ENCODE data around the gene WNT11. TPM values are rescaled to one million over a fixed set of nuclear protein-coding genes. Genes with fewer than 3 reads are reported as not detected.

WNT11 gene
- total RNA-seq, 1 donor from 2014 or later = not detected

GRCh38 chr11:76177250-76177686 is 29.0 kb downstream of the WNT11 start:
- Histone ChIP-seq H3K4me3 (ENCODE audit: low read depth, low read length) (no peak overlapping the region), H3K36me3 (ENCODE audit: control insufficient read depth, insufficient read depth, low read length) (no peaks in the 10 kb centered on the region), H3K27me3 (ENCODE audit: control insufficient read depth, insufficient read depth, low read length) (no peaks in the 10 kb centered on the region)
- TF ChIP-seq CTCF (IDR thresholded peaks at IDR 0.05; ENCODE audit: insufficient read depth, low read length, severe bottlenecking) = no peak
- DNase-seq (ENCODE audit: low read depth) (no peak), FAIRE-seq (peak; percentile 23)

- TF ChIP-seq CTCF (IDR thresholded peaks at IDR 0.05; ENCODE audit: insufficient read depth, low read length, severe bottlenecking) = no peak
- H3K4me3 ChIP-seq (ENCODE audit: low read depth, low read length) = no peak overlapping the region
- FAIRE-seq (no peak), DNase-seq (ENCODE audit: low read depth) (no peak)
- H3K36me3 ChIP-seq (ENCODE audit: control insufficient read depth, insufficient read depth, low read length) = no peaks in the 10 kb centered on the region
- no peaks in the 10 kb centered on the region for H3K27me3 ChIP-seq (ENCODE audit: control insufficient read depth, insufficient read depth, low read length)
Observed at GRCh38 chr11:76176463-76176862, 29.8 kb downstream of the WNT11 start.

- DNase-seq (ENCODE audit: low read depth) = no peak
- TF ChIP-seq CTCF (IDR thresholded peaks at IDR 0.05; ENCODE audit: insufficient read depth, low read length, severe bottlenecking) = no peak
- Histone ChIP-seq H3K4me3 (ENCODE audit: low read depth, low read length) (no peak overlapping the region), H3K27me3 (ENCODE audit: control insufficient read depth, insufficient read depth, low read length) (no peaks in the 10 kb centered on the region), H3K36me3 (ENCODE audit: control insufficient read depth, insufficient read depth, low read length) (no peaks in the 10 kb centered on the region)
- no peak for FAIRE-seq
Observed at GRCh38 chr11:76175783-76176182, 30.5 kb downstream of the WNT11 start.

GRCh38 chr11:76174330-76174729 is 32.0 kb downstream of the WNT11 start:
- Histone ChIP-seq H3K4me3 (ENCODE audit: low read depth, low read length) (no peak overlapping the region), H3K27me3 (ENCODE audit: control insufficient read depth, insufficient read depth, low read length) (no peaks in the 10 kb centered on the region), H3K36me3 (ENCODE audit: control insufficient read depth, insufficient read depth, low read length) (no peaks in the 10 kb centered on the region)
- TF ChIP-seq CTCF (IDR thresholded peaks at IDR 0.05; ENCODE audit: insufficient read depth, low read length, severe bottlenecking) = no peak
- no peak for FAIRE-seq
- DNase-seq (ENCODE audit: low read depth) = no peak

GRCh38 chr11:76173663-76174062 is 32.6 kb downstream of the WNT11 start:
- DNase-seq (ENCODE audit: low read depth) (peak; percentile 26), FAIRE-seq (no peak)
- no peak overlapping the region for H3K4me3 ChIP-seq (ENCODE audit: low read depth, low read length)
- H3K27me3 ChIP-seq (ENCODE audit: control insufficient read depth, insufficient read depth, low read length) = no peaks in the 10 kb centered on the region
- no peak for TF ChIP-seq CTCF (IDR thresholded peaks at IDR 0.05; ENCODE audit: insufficient read depth, low read length, severe bottlenecking)
- no peaks in the 10 kb centered on the region for H3K36me3 ChIP-seq (ENCODE audit: control insufficient read depth, insufficient read depth, low read length)

- DNase-seq (ENCODE audit: low read depth) (no peak), FAIRE-seq (no peak)
- no peak for TF ChIP-seq CTCF (IDR thresholded peaks at IDR 0.05; ENCODE audit: insufficient read depth, low read length, severe bottlenecking)
- no peaks in the 10 kb centered on the region for H3K27me3 ChIP-seq (ENCODE audit: control insufficient read depth, insufficient read depth, low read length)
- no peak overlapping the region for H3K4me3 ChIP-seq (ENCODE audit: low read depth, low read length)
- no peaks in the 10 kb centered on the region for H3K36me3 ChIP-seq (ENCODE audit: control insufficient read depth, insufficient read depth, low read length)
Observed at GRCh38 chr11:76172583-76172982, 33.7 kb downstream of the WNT11 start.
